ENCODE results near the gene POLA2.

GRCh38 chr11:65321076-65321475 is 59.3 kb downstream of the POLA2 start:
- TF ChIP-seq, protein P1, sequence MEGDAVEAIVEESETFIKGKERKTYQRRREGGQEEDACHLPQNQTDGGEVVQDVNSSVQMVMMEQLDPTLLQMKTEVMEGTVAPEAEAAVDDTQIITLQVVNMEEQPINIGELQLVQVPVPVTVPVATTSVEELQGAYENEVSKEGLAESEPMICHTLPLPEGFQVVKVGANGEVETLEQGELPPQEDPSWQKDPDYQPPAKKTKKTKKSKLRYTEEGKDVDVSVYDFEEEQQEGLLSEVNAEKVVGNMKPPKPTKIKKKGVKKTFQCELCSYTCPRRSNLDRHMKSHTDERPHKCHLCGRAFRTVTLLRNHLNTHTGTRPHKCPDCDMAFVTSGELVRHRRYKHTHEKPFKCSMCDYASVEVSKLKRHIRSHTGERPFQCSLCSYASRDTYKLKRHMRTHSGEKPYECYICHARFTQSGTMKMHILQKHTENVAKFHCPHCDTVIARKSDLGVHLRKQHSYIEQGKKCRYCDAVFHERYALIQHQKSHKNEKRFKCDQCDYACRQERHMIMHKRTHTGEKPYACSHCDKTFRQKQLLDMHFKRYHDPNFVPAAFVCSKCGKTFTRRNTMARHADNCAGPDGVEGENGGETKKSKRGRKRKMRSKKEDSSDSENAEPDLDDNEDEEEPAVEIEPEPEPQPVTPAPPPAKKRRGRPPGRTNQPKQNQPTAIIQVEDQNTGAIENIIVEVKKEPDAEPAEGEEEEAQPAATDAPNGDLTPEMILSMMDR (IDR thresholded peaks at IDR 0.05) = no peak
- no peak for TF ChIP-seq POLR2A (IDR thresholded peaks at IDR 0.05)

Measured in esophagus squamous epithelium (tissue), 4 donors.